ENCODE data around the gene MED29. TPM values are rescaled to one million over a fixed set of nuclear protein-coding genes. Genes with fewer than 3 reads are reported as not detected.

MED29 gene
- total and polyA plus RNA-seq, 2 of the 13 experiments (the other 11 are each of a cell fraction or from before 2014, with no cell fraction given): 14.0 to 19.7 TPM

DNA sequence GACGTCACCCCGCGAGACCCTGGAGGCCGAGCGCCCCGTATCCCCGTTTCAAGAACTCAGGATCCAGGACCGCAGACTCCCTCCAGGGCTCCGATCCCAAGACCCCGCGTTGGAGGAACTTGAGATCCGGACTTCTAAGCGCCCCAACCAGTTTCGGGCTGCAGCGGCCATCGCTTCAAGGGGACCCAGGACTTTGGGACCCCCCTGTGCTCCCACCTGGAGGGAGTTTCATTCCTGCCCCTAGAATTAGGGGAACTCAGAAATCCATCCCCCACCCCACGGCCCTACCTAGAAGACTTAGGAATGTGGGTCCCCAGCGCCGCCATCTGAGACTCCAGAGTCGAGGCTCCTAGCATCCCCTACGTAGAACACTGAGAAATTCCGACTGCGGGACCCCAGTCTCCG, 21.7 kb downstream of the MED29 start (continued):
- TF ChIP-seq, protein P1, sequence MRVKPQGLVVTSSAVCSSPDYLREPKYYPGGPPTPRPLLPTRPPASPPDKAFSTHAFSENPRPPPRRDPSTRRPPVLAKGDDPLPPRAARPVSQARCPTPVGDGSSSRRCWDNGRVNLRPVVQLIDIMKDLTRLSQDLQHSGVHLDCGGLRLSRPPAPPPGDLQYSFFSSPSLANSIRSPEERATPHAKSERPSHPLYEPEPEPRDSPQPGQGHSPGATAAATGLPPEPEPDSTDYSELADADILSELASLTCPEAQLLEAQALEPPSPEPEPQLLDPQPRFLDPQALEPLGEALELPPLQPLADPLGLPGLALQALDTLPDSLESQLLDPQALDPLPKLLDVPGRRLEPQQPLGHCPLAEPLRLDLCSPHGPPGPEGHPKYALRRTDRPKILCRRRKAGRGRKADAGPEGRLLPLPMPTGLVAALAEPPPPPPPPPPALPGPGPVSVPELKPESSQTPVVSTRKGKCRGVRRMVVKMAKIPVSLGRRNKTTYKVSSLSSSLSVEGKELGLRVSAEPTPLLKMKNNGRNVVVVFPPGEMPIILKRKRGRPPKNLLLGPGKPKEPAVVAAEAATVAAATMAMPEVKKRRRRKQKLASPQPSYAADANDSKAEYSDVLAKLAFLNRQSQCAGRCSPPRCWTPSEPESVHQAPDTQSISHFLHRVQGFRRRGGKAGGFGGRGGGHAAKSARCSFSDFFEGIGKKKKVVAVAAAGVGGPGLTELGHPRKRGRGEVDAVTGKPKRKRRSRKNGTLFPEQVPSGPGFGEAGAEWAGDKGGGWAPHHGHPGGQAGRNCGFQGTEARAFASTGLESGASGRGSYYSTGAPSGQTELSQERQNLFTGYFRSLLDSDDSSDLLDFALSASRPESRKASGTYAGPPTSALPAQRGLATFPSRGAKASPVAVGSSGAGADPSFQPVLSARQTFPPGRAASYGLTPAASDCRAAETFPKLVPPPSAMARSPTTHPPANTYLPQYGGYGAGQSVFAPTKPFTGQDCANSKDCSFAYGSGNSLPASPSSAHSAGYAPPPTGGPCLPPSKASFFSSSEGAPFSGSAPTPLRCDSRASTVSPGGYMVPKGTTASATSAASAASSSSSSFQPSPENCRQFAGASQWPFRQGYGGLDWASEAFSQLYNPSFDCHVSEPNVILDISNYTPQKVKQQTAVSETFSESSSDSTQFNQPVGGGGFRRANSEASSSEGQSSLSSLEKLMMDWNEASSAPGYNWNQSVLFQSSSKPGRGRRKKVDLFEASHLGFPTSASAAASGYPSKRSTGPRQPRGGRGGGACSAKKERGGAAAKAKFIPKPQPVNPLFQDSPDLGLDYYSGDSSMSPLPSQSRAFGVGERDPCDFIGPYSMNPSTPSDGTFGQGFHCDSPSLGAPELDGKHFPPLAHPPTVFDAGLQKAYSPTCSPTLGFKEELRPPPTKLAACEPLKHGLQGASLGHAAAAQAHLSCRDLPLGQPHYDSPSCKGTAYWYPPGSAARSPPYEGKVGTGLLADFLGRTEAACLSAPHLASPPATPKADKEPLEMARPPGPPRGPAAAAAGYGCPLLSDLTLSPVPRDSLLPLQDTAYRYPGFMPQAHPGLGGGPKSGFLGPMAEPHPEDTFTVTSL (CRISPR knock-in tag; IDR thresholded peaks at IDR 0.05; ENCODE audit: borderline replicate concordance): no peak
- TF ChIP-seq ZNF367 (CRISPR knock-in tag; IDR thresholded peaks at IDR 0.05; ENCODE audit: borderline replicate concordance) (no peak), ZNF317 (CRISPR knock-in tag; IDR thresholded peaks at IDR 0.05) (no peak), SMC3 (IDR thresholded peaks at IDR 0.05; ENCODE audit: low read length) (no peak), SRSF4 (IDR thresholded peaks at IDR 0.05; ENCODE audit: low read depth, low read length, poor library complexity, severe bottlenecking) (no peak), ZSCAN12 (CRISPR knock-in tag; IDR thresholded peaks at IDR 0.05) (no peak), ZBTB38 (CRISPR knock-in tag; IDR thresholded peaks at IDR 0.05) (no peak), ZNF260 (CRISPR knock-in tag; IDR thresholded peaks at IDR 0.05; ENCODE audit: borderline replicate concordance, low read depth) (no peak), MAFK (conservative IDR thresholded peaks at IDR 0.05 in 1 of 2, IDR thresholded peaks at IDR 0.05 in 1 of 2; ENCODE audit: low read length in 2 of 2) (no peak), IKZF4 (CRISPR knock-in tag; IDR thresholded peaks at IDR 0.05; ENCODE audit: borderline replicate concordance, low read depth, not compliant biosample characterization) (no peak), AGO1 (IDR thresholded peaks at IDR 0.05; ENCODE audit: low read depth, low read length, poor library complexity, severe bottlenecking) (no peak), NCOA5 (CRISPR knock-in tag; IDR thresholded peaks at IDR 0.05) (no peak), KLF12 (CRISPR knock-in tag; IDR thresholded peaks at IDR 0.05; ENCODE audit: borderline replicate concordance) (no peak)
- TF ChIP-seq, protein P2, sequence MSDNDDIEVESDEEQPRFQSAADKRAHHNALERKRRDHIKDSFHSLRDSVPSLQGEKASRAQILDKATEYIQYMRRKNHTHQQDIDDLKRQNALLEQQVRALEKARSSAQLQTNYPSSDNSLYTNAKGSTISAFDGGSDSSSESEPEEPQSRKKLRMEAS (IDR thresholded peaks at IDR 0.05): no peak
- TF ChIP-seq, protein P3, sequence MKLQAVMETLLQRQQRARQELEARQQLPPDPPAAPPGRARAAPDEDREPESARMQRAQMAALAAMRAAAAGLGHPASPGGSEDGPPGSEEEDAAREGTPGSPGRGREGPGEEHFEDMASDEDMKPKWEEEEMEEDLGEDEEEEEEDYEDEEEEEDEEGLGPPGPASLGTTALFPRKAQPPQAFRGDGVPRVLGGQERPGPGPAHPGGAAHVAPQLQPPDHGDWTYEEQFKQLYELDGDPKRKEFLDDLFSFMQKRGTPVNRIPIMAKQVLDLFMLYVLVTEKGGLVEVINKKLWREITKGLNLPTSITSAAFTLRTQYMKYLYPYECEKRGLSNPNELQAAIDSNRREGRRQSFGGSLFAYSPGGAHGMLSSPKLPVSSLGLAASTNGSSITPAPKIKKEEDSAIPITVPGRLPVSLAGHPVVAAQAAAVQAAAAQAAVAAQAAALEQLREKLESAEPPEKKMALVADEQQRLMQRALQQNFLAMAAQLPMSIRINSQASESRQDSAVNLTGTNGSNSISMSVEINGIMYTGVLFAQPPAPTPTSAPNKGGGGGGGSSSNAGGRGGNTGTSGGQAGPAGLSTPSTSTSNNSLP (IDR thresholded peaks at IDR 0.05; ENCODE audit: low read depth, low read length): no peak
- TF ChIP-seq, protein P4, sequence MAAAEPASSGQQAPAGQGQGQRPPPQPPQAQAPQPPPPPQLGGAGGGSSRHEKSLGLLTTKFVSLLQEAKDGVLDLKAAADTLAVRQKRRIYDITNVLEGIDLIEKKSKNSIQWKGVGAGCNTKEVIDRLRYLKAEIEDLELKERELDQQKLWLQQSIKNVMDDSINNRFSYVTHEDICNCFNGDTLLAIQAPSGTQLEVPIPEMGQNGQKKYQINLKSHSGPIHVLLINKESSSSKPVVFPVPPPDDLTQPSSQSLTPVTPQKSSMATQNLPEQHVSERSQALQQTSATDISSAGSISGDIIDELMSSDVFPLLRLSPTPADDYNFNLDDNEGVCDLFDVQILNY (CRISPR knock-in tag; conservative IDR thresholded peaks at IDR 0.05): no peak
- TF ChIP-seq, protein P5, sequence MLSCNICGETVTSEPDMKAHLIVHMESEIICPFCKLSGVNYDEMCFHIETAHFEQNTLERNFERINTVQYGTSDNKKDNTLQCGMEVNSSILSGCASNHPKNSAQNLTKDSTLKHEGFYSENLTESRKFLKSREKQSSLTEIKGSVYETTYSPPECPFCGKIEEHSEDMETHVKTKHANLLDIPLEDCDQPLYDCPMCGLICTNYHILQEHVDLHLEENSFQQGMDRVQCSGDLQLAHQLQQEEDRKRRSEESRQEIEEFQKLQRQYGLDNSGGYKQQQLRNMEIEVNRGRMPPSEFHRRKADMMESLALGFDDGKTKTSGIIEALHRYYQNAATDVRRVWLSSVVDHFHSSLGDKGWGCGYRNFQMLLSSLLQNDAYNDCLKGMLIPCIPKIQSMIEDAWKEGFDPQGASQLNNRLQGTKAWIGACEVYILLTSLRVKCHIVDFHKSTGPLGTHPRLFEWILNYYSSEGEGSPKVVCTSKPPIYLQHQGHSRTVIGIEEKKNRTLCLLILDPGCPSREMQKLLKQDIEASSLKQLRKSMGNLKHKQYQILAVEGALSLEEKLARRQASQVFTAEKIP (CRISPR knock-in tag; IDR thresholded peaks at IDR 0.05; ENCODE audit: borderline replicate concordance): no peak
- TF ChIP-seq, protein P6, sequence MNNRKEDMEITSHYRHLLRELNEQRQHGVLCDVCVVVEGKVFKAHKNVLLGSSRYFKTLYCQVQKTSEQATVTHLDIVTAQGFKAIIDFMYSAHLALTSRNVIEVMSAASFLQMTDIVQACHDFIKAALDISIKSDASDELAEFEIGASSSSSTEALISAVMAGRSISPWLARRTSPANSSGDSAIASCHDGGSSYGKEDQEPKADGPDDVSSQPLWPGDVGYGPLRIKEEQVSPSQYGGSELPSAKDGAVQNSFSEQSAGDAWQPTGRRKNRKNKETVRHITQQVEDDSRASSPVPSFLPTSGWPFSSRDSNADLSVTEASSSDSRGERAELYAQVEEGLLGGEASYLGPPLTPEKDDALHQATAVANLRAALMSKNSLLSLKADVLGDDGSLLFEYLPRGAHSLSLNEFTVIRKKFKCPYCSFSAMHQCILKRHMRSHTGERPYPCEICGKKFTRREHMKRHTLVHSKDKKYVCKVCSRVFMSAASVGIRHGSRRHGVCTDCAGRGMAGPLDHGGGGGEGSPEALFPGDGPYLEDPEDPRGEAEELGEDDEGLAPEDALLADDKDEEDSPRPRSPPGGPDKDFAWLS (CRISPR knock-in tag; IDR thresholded peaks at IDR 0.05; ENCODE audit: borderline replicate concordance): no peak

All from HepG2 (cell line).